Nephron (organoid): ENCODE data around the gene KIF26A.
A peak's percentile ranks its signal among the peaks of the same experiment; 100 is the strongest.

ENCODE experiments used
- H3K27ac Mint-ChIP-seq, 3 experiments: 2 replicates each; pipeline ENCODE4 v1.8.0; 2020; ENCODE audit warnings: mixed read lengths in 3 of 3, mild to moderate bottlenecking in 2 of 3, moderate library complexity in 1 of 3
- H3K27me3 Mint-ChIP-seq: 2 replicates; pipeline ENCODE4 v1.8.0; 2021; ENCODE audit warnings: low read depth, mild to moderate bottlenecking, moderate library complexity, mixed read lengths
- H3K36me3 Mint-ChIP-seq: 2 replicates; pipeline ENCODE4 v1.8.0; 2020; ENCODE audit warnings: low read depth, mixed read lengths
- H3K4me1 Mint-ChIP-seq: 2 replicates; pipeline ENCODE4 v1.8.0; 2020; ENCODE audit warnings: mixed read lengths
- H3K4me3 Mint-ChIP-seq, 3 experiments: 2 replicates each; pipeline ENCODE4 v1.8.0; 2020; ENCODE audit warnings: mild to moderate bottlenecking in 3 of 3, mixed read lengths in 3 of 3, moderate library complexity in 2 of 3
- H3K9me3 Mint-ChIP-seq: 2 replicates; pipeline ENCODE4 v1.8.0; 2020; ENCODE audit warnings: mixed read lengths
- CTCF ChIP-seq, 3 experiments: fragments of 200-600 bp; sonication (generic); IDR thresholded peaks; one replicate each; pipeline ENCODE4 v1.5.0; 2021; ENCODE audit warnings: antibody characterized with exemption in 3 of 3; ENCODE audit not compliant: unreplicated experiment in 3 of 3

The KIF26A gene

GRCh38 chr14:104185916-104186495 lies 47.6 kb downstream of the KIF26A start:
- TF ChIP-seq CTCF (IDR thresholded peaks at IDR 0.05; ENCODE audit: unreplicated experiment in 3 of 3): no peak
- no peak overlapping the region for H3K4me3 Mint-ChIP-seq
- H3K36me3 Mint-ChIP-seq: no peaks in the 10 kb centered on the region
- no peaks in the 10 kb centered on the region for H3K9me3 Mint-ChIP-seq
- H3K27ac Mint-ChIP-seq: no peak overlapping the region
- H3K4me1 Mint-ChIP-seq: peaks cover 3% of the 10 kb centered on the region
- H3K27me3 Mint-ChIP-seq: peaks cover 15% of the 10 kb centered on the region

GRCh38 chr14:104186575-104186974 lies 48.2 kb downstream of the KIF26A start:
- H3K4me1 Mint-ChIP-seq: no peaks in the 10 kb centered on the region
- H3K36me3 Mint-ChIP-seq: no peaks in the 10 kb centered on the region
- peak in 1 of 3 experiments; percentile 16 for TF ChIP-seq CTCF (IDR thresholded peaks at IDR 0.05; ENCODE audit: unreplicated experiment in 3 of 3)
- H3K4me3 Mint-ChIP-seq: no peak overlapping the region
- H3K27ac Mint-ChIP-seq: no peak overlapping the region
- no peaks in the 10 kb centered on the region for H3K9me3 Mint-ChIP-seq
- peaks cover 15% of the 10 kb centered on the region for H3K27me3 Mint-ChIP-seq

GRCh38 chr14:104187121-104187889 lies 48.9 kb downstream of the KIF26A start:
- H3K36me3 Mint-ChIP-seq: no peaks in the 10 kb centered on the region
- H3K27me3 Mint-ChIP-seq: peaks cover 15% of the 10 kb centered on the region

GRCh38 chr14:104187931-104188726 lies 49.7 kb downstream of the KIF26A start:
- H3K9me3 Mint-ChIP-seq: no peaks in the 10 kb centered on the region
- no peak for TF ChIP-seq CTCF (IDR thresholded peaks at IDR 0.05; ENCODE audit: unreplicated experiment in 3 of 3)
- H3K4me1 Mint-ChIP-seq: no peaks in the 10 kb centered on the region
- no peak overlapping the region for H3K4me3 Mint-ChIP-seq
- peaks cover 15% of the 10 kb centered on the region for H3K27me3 Mint-ChIP-seq
- H3K27ac Mint-ChIP-seq: no peak overlapping the region
- no peaks in the 10 kb centered on the region for H3K36me3 Mint-ChIP-seq

More at GRCh38 chr14:104187121-104187889, 48.9 kb downstream of the KIF26A start:
- H3K9me3 Mint-ChIP-seq: no peaks in the 10 kb centered on the region
- TF ChIP-seq CTCF (IDR thresholded peaks at IDR 0.05; ENCODE audit: unreplicated experiment in 3 of 3): no peak
- no peak overlapping the region for H3K27ac Mint-ChIP-seq
- H3K4me1 Mint-ChIP-seq: no peaks in the 10 kb centered on the region
- no peak overlapping the region for H3K4me3 Mint-ChIP-seq

- Mint-ChIP-seq H3K36me3 (no peaks in the 10 kb centered on the region), H3K9me3 (no peaks in the 10 kb centered on the region), H3K27me3 (peaks cover 15% of the 10 kb centered on the region), H3K4me3 (no peak overlapping the region), H3K4me1 (no peaks in the 10 kb centered on the region), H3K27ac (no peak overlapping the region)
- TF ChIP-seq CTCF (IDR thresholded peaks at IDR 0.05; ENCODE audit: unreplicated experiment in 3 of 3): no peak
Observed at GRCh38 chr14:104188727-104189400, 50.5 kb downstream of the KIF26A start.
